GM23338 (cell line): Measurements from ENCODE around the gene TAF15.

Source experiments
- CREB1 ChIP-seq: fragments of 250-450 bp; sonication (Bioruptor Pico); IDR thresholded peaks from 2 replicates; pipeline ENCODE4 v1.5.0; 2020; ENCODE audit warnings: low read depth, mild to moderate bottlenecking, moderate library complexity
- CTCF ChIP-seq, 2 experiments: fragments of 200-600 bp in 1 of 2; sonication (generic) in 1 of 2; conservative IDR thresholded peaks; 2 replicates each; pipeline versions ENCODE4 v1.5.1 to v1.6.1; 2016 to 2017; ENCODE audit warnings: antibody characterized with exemption in 2 of 2, low read depth in 2 of 2, mild to moderate bottlenecking in 2 of 2, moderate library complexity in 1 of 2
- EZH2 ChIP-seq: fragments of 200-600 bp; sonication (generic); IDR thresholded peaks from one replicate; pipeline ENCODE4 v1.8.0; 2017; ENCODE audit warnings: antibody characterized with exemption, mild to moderate bottlenecking, low read depth; ENCODE audit not compliant: unreplicated experiment
- JUNB ChIP-seq: IDR thresholded peaks from one replicate; pipeline ENCODE4 v1.6.1; 2016; ENCODE audit warnings: antibody characterized with exemption; ENCODE audit not compliant: unreplicated experiment

DNA sequence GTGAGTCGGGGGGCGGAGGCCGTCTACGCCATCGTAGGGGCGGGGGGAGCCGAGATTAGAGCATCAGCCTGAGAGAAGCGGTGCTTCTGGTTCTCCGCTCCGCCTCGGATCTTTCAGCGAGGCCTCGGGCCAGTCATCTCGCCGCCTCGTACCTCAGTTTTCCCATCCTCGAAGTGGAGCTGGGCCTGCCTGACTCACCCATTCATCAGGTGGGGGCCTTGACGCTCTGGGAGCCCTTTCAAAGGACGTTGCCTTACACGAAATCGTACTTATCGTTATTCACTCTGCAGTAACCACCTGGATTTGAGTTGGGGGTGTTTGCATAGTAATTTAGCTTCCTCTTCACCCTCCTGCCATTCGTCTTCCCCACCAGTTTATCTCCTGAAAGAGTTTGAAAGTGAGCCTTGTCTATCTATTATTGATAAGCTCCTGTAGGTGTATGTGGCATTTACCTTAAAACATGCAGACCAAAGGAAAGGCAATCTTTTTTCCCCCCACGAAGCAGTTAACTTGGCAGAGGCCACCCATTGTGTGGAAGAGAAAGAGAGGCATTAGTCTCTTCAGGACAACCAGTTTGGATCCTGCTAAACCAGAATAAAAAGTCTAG is 674 bp downstream of the TAF15 start:
- TF ChIP-seq CTCF (conservative IDR thresholded peaks at IDR 0.05; ENCODE audit: low read depth in 2 of 2) (no peak), CREB1 (CRISPR knock-in tag) (no peak), EZH2 (no peak), JUNB (no peak)
